ENCODE data around the gene GCC2. TPM values are rescaled to one million over a fixed set of nuclear protein-coding genes. Genes with fewer than 3 reads are reported as not detected.

The GCC2 gene
- total and polyA plus RNA-seq, 2 experiments from 2014 or later = 43.4 to 172 TPM

- TF ChIP-seq, protein P1, sequence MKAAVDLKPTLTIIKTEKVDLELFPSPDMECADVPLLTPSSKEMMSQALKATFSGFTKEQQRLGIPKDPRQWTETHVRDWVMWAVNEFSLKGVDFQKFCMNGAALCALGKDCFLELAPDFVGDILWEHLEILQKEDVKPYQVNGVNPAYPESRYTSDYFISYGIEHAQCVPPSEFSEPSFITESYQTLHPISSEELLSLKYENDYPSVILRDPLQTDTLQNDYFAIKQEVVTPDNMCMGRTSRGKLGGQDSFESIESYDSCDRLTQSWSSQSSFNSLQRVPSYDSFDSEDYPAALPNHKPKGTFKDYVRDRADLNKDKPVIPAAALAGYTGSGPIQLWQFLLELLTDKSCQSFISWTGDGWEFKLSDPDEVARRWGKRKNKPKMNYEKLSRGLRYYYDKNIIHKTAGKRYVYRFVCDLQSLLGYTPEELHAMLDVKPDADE (IDR thresholded peaks at IDR 0.05) = no peak
- no peak for TF ChIP-seq POLR2AphosphoS5 (IDR thresholded peaks at IDR 0.05; ENCODE audit: low read depth)
- no peak for TF ChIP-seq EZH2phosphoT487 (IDR thresholded peaks at IDR 0.05; ENCODE audit: unreplicated experiment)
These were observed 30.6 kb upstream of the GCC2 start (continued) for GRCh38 chr2:108418416-108418815.

DNA sequence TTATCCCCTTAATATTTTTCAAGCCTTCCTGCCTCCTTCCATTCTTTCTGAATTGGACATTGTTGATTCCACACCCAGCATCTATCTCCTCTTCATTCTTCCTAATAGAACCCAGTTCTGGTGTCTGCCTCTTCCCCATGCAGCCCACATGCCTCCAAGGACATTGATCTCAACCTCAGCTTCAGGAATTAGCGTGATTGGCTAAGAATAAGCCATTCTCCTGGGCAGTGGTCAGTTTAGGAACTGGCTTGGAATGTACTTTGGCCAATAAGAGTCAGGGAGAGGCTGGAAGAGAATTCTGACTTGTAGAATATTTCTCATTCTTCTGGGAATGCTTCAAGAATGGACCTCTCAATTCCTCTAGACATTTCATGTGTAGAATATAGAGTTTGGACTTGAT is 25.9 kb upstream of the GCC2 start:
- ATAC-seq (no peak), DNase-seq (ENCODE audit: low spot score) (no peak)
- Mint-ChIP-seq H3K9me3 (no peaks in the 10 kb centered on the region), H3K4me3 (no peak overlapping the region), H3K27ac (no peak overlapping the region), H3K4me1 (no peaks in the 10 kb centered on the region; the same call in 2 of the 3 replicates), H3K36me3 (ENCODE audit: low read depth) (no peaks in the 10 kb centered on the region), H3K27me3 (ENCODE audit: insufficient read depth, low read depth, poor library complexity) (peaks cover 3% of the 10 kb centered on the region)
- H3F3A ChIP-seq (replicated peaks; ENCODE audit: low read depth) = no peaks in the 10 kb centered on the region
- H3K4me3 ChIP-seq = no peak overlapping the region
- H3K79me2 ChIP-seq (replicated peaks; ENCODE audit: insufficient read depth) = no peaks in the 10 kb centered on the region
- no peaks in the 10 kb centered on the region for H3K36me3 ChIP-seq (ENCODE audit: insufficient read depth)
- H3K4me2 ChIP-seq = no peak overlapping the region
- no peaks in the 10 kb centered on the region for H4K20me1 ChIP-seq (replicated peaks; ENCODE audit: insufficient read depth)
- H3K9me2 ChIP-seq (ENCODE audit: insufficient read depth) = no peaks in the 10 kb centered on the region
- H3K4me1 ChIP-seq (ENCODE audit: insufficient read depth) = no peaks in the 10 kb centered on the region
- H3K27me3 ChIP-seq (ENCODE audit: insufficient read depth) = no peaks in the 10 kb centered on the region
- H3K27ac ChIP-seq (ENCODE audit: low read depth) = no peak overlapping the region
- H2AFZ ChIP-seq = no peak overlapping the region
- TF ChIP-seq ZNF114 (CRISPR knock-in tag; IDR thresholded peaks at IDR 0.05) = no peak
- TF ChIP-seq, protein P2, sequence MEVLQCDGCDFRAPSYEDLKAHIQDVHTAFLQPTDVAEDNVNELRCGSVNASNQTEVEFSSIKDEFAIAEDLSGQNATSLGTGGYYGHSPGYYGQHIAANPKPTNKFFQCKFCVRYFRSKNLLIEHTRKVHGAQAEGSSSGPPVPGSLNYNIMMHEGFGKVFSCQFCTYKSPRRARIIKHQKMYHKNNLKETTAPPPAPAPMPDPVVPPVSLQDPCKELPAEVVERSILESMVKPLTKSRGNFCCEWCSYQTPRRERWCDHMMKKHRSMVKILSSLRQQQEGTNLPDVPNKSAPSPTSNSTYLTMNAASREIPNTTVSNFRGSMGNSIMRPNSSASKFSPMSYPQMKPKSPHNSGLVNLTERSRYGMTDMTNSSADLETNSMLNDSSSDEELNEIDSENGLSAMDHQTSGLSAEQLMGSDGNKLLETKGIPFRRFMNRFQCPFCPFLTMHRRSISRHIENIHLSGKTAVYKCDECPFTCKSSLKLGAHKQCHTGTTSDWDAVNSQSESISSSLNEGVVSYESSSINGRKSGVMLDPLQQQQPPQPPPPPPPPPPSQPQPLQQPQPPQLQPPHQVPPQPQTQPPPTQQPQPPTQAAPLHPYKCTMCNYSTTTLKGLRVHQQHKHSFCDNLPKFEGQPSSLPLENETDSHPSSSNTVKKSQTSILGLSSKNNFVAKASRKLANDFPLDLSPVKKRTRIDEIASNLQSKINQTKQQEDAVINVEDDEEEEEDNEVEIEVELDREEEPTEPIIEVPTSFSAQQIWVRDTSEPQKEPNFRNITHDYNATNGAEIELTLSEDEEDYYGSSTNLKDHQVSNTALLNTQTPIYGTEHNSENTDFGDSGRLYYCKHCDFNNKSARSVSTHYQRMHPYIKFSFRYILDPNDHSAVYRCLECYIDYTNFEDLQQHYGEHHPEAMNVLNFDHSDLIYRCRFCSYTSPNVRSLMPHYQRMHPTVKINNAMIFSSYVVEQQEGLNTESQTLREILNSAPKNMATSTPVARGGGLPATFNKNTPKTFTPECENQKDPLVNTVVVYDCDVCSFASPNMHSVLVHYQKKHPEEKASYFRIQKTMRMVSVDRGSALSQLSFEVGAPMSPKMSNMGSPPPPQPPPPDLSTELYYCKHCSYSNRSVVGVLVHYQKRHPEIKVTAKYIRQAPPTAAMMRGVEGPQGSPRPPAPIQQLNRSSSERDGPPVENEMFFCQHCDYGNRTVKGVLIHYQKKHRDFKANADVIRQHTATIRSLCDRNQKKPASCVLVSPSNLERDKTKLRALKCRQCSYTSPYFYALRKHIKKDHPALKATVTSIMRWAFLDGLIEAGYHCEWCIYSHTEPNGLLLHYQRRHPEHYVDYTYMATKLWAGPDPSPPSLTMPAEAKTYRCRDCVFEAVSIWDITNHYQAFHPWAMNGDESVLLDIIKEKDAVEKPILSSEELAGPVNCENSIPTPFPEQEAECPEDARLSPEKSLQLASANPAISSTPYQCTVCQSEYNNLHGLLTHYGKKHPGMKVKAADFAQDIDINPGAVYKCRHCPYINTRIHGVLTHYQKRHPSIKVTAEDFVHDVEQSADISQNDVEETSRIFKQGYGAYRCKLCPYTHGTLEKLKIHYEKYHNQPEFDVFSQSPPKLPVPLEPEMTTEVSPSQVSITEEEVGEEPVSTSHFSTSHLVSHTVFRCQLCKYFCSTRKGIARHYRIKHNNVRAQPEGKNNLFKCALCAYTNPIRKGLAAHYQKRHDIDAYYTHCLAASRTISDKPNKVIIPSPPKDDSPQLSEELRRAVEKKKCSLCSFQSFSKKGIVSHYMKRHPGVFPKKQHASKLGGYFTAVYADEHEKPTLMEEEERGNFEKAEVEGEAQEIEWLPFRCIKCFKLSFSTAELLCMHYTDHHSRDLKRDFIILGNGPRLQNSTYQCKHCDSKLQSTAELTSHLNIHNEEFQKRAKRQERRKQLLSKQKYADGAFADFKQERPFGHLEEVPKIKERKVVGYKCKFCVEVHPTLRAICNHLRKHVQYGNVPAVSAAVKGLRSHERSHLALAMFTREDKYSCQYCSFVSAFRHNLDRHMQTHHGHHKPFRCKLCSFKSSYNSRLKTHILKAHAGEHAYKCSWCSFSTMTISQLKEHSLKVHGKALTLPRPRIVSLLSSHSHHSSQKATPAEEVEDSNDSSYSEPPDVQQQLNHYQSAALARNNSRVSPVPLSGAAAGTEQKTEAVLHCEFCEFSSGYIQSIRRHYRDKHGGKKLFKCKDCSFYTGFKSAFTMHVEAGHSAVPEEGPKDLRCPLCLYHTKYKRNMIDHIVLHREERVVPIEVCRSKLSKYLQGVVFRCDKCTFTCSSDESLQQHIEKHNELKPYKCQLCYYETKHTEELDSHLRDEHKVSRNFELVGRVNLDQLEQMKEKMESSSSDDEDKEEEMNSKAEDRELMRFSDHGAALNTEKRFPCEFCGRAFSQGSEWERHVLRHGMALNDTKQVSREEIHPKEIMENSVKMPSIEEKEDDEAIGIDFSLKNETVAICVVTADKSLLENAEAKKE (CRISPR knock-in tag; IDR thresholded peaks at IDR 0.05) = no peak
- no peak for TF ChIP-seq NANOG (IDR thresholded peaks at IDR 0.05; ENCODE audit: borderline replicate concordance)
- TF ChIP-seq POLR2AphosphoS5 (IDR thresholded peaks at IDR 0.05; ENCODE audit: low read depth) = no peak
- TF ChIP-seq, protein P3, sequence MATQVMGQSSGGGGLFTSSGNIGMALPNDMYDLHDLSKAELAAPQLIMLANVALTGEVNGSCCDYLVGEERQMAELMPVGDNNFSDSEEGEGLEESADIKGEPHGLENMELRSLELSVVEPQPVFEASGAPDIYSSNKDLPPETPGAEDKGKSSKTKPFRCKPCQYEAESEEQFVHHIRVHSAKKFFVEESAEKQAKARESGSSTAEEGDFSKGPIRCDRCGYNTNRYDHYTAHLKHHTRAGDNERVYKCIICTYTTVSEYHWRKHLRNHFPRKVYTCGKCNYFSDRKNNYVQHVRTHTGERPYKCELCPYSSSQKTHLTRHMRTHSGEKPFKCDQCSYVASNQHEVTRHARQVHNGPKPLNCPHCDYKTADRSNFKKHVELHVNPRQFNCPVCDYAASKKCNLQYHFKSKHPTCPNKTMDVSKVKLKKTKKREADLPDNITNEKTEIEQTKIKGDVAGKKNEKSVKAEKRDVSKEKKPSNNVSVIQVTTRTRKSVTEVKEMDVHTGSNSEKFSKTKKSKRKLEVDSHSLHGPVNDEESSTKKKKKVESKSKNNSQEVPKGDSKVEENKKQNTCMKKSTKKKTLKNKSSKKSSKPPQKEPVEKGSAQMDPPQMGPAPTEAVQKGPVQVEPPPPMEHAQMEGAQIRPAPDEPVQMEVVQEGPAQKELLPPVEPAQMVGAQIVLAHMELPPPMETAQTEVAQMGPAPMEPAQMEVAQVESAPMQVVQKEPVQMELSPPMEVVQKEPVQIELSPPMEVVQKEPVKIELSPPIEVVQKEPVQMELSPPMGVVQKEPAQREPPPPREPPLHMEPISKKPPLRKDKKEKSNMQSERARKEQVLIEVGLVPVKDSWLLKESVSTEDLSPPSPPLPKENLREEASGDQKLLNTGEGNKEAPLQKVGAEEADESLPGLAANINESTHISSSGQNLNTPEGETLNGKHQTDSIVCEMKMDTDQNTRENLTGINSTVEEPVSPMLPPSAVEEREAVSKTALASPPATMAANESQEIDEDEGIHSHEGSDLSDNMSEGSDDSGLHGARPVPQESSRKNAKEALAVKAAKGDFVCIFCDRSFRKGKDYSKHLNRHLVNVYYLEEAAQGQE (IDR thresholded peaks at IDR 0.05; ENCODE audit: unreplicated experiment) = no peak
- TF ChIP-seq CREB1 (CRISPR knock-in tag; IDR thresholded peaks at IDR 0.05; ENCODE audit: low read depth) = no peak
- no peak for TF ChIP-seq EZH2phosphoT487 (IDR thresholded peaks at IDR 0.05; ENCODE audit: unreplicated experiment)
- TF ChIP-seq EZH2 (IDR thresholded peaks at IDR 0.05; ENCODE audit: low read depth, unreplicated experiment) = no peak
- TF ChIP-seq, protein P1 (IDR thresholded peaks at IDR 0.05) = no peak
- no peak for TF ChIP-seq ZNF331 (CRISPR knock-in tag; IDR thresholded peaks at IDR 0.05; ENCODE audit: low read depth)
- no peak for TF ChIP-seq CTCF (conservative IDR thresholded peaks at IDR 0.05; ENCODE audit: low read depth in 2 of 2)
